Fibroblast of lung (primary cell): ENCODE results near the gene ADORA1.

Experiments
- CTCF ChIP-seq, 2 donors: IDR thresholded peaks in 1 of 2; conservative IDR thresholded peaks in 1 of 2; 1 replicate in 1 of 2; 2 replicates in 1 of 2; pipeline ENCODE4 v1.5.1; 2011 to 2012; ENCODE audit warnings: low read length in 2 of 2, control low read depth in 1 of 2, inconsistent platforms in 1 of 2, low read depth in 1 of 2, mild to moderate bottlenecking in 1 of 2
- EZH2 ChIP-seq: IDR thresholded peaks from 2 replicates; pipeline ENCODE4 v1.5.1; 2012; ENCODE audit warnings: low read length, control low read depth, mild to moderate bottlenecking; ENCODE audit errors: missing control alignments

GRCh38 chr1:203140743-203141520 is 13.4 kb downstream of the ADORA1 start:
- TF ChIP-seq CTCF (conservative IDR thresholded peaks at IDR 0.05 in 1 of 2, IDR thresholded peaks at IDR 0.05 in 1 of 2; ENCODE audit: low read depth in 1 of 2, low read length in 2 of 2) (no peak), EZH2 (no peak)
